Loucy (cell line): Measurements from ENCODE around the gene TAS1R1.

ENCODE experiments used
- H2AFZ ChIP-seq: fragments of 200-600 bp; sonication (generic); 2 replicates; pipeline ENCODE4 v1.6.0; 2016; ENCODE audit warnings: antibody characterized with exemption, mild to moderate bottlenecking, low read length, moderate library complexity
- H3F3A ChIP-seq: fragments of 200-600 bp; 2 replicates; pipeline ENCODE4 v1.6.0; 2016; ENCODE audit warnings: antibody characterized with exemption, low read depth, mild to moderate bottlenecking
- H3K27me3 ChIP-seq: fragments of 200-600 bp; sonication (generic); 2 replicates; pipeline ENCODE4 v1.6.1; 2014; ENCODE audit warnings: low read length, mild to moderate bottlenecking; ENCODE audit not compliant: insufficient read depth, poor library complexity, severe bottlenecking
- H3K36me3 ChIP-seq: fragments of 200-600 bp; sonication (generic); 2 replicates; pipeline ENCODE4 v1.6.1; 2016; ENCODE audit warnings: low read length; ENCODE audit not compliant: insufficient read depth
- H3K4me1 ChIP-seq: fragments of 200-600 bp; sonication (generic); 2 replicates; pipeline ENCODE4 v1.5.1; 2014; ENCODE audit warnings: low read length, mild to moderate bottlenecking; ENCODE audit not compliant: insufficient read depth, poor library complexity, severe bottlenecking
- H3K4me2 ChIP-seq: fragments of 200-600 bp; sonication (generic); 2 replicates; pipeline ENCODE4 v1.6.0; 2014; ENCODE audit warnings: antibody characterized with exemption, low read length, low read depth, mild to moderate bottlenecking; ENCODE audit not compliant: poor library complexity, severe bottlenecking
- H3K4me3 ChIP-seq: fragments of 200-600 bp; sonication (generic); 2 replicates; pipeline ENCODE4 v1.5.1; 2014; ENCODE audit warnings: low read length, mild to moderate bottlenecking, mixed read lengths; ENCODE audit not compliant: poor library complexity, severe bottlenecking
- H3K79me2 ChIP-seq: fragments of 200-600 bp; sonication (generic); 2 replicates; pipeline ENCODE4 v1.6.1; 2014; ENCODE audit warnings: low read length; ENCODE audit not compliant: insufficient read depth
- H3K9ac ChIP-seq: fragments of 200-600 bp; sonication (generic); 2 replicates; pipeline ENCODE4 v1.6.0; 2014; ENCODE audit warnings: mild to moderate bottlenecking, low read depth, low read length, moderate library complexity; ENCODE audit not compliant: poor library complexity, severe bottlenecking
- H3K9me2 ChIP-seq: fragments of 200-600 bp; sonication (generic); replicated peaks from 2 replicates; pipeline ENCODE4 v1.6.1; 2016; ENCODE audit warnings: low read depth, low read length, mixed read lengths
- H3K9me3 ChIP-seq: fragments of 200-600 bp; sonication (generic); 2 replicates; pipeline ENCODE4 v1.6.1; 2014; ENCODE audit warnings: mild to moderate bottlenecking, antibody characterized with exemption, low read length, low read depth; ENCODE audit not compliant: insufficient read depth
- H4K20me1 ChIP-seq: fragments of 200-600 bp; sonication (generic); 2 replicates; pipeline ENCODE4 v1.6.0; 2014; ENCODE audit warnings: antibody characterized with exemption, low read length, mild to moderate bottlenecking; ENCODE audit not compliant: insufficient read depth, poor library complexity, severe bottlenecking
- EZH2phosphoT487 ChIP-seq: fragments of 200-600 bp; IDR thresholded peaks from 2 replicates; pipeline ENCODE4 v1.6.1; 2018; ENCODE audit warnings: antibody characterized with exemption, mild to moderate bottlenecking, moderate library complexity, borderline replicate concordance
- TF ChIP-seq, protein P1 (sequence below): fragments of 200-600 bp; sonication (generic); conservative IDR thresholded peaks from 2 replicates; pipeline ENCODE4 v1.5.1; 2014; ENCODE audit warnings: mild to moderate bottlenecking, antibody characterized with exemption, low read length

The TAS1R1 gene

GRCh38 chr1:6580119-6580592, 25.0 kb downstream of the TAS1R1 start:
- Histone ChIP-seq H3K9ac (peak overlapping the region; percentile 77), H3K9me2 (no peaks in the 10 kb centered on the region), H3K36me3 (no peaks in the 10 kb centered on the region), H3K9me3 (no peaks in the 10 kb centered on the region), H2AFZ (peak overlapping the region; percentile 61), H3K79me2 (peaks cover 26% of the 10 kb centered on the region), H3K27me3 (no peaks in the 10 kb centered on the region), H3K4me2 (peak overlapping the region; percentile 88), H3K4me3 (peak overlapping the region; percentile 83), H4K20me1 (peaks cover 20% of the 10 kb centered on the region), H3K4me1 (peaks cover 17% of the 10 kb centered on the region), H3F3A (no peaks in the 10 kb centered on the region)
- TF ChIP-seq, protein P1, sequence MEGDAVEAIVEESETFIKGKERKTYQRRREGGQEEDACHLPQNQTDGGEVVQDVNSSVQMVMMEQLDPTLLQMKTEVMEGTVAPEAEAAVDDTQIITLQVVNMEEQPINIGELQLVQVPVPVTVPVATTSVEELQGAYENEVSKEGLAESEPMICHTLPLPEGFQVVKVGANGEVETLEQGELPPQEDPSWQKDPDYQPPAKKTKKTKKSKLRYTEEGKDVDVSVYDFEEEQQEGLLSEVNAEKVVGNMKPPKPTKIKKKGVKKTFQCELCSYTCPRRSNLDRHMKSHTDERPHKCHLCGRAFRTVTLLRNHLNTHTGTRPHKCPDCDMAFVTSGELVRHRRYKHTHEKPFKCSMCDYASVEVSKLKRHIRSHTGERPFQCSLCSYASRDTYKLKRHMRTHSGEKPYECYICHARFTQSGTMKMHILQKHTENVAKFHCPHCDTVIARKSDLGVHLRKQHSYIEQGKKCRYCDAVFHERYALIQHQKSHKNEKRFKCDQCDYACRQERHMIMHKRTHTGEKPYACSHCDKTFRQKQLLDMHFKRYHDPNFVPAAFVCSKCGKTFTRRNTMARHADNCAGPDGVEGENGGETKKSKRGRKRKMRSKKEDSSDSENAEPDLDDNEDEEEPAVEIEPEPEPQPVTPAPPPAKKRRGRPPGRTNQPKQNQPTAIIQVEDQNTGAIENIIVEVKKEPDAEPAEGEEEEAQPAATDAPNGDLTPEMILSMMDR = no peak
- TF ChIP-seq EZH2phosphoT487 = no peak

DNA sequence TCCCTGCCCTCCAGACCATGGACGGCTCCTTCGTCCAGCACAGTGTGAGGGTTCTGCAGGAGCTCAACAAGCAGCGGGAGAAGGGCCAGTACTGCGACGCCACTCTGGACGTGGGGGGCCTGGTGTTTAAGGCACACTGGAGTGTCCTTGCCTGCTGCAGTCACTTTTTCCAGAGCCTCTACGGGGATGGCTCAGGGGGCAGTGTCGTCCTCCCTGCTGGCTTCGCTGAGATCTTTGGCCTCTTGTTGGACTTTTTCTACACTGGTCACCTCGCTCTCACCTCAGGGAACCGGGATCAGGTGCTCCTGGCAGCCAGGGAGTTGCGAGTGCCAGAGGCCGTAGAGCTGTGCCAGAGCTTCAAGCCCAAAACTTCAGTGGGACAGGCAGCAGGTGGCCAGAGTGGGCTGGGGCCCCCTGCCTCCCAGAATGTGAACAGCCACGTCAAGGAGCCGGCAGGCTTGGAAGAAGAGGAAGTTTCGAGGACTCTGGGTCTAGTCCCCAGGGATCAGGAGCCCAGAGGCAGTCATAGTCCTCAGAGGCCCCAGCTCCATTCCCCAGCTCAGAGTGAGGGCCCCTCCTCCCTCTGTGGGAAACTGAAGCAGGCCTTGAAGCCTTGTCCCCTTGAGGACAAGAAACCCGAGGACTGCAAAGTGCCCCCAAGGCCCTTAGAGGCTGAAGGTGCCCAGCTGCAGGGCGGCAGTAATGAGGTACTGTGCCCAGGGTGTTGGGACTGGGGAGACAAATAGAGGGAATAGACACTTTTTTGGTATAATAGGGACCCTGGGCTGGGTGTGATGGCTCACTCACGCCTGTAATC, 25.7 kb downstream of the TAS1R1 start:
- H4K20me1 ChIP-seq = peaks cover 20% of the 10 kb centered on the region
- peak overlapping the region; percentile 83 for H3K4me3 ChIP-seq
- TF ChIP-seq, protein P1 = no peak; the same call in 1 of the 2 replicates
- no peak for TF ChIP-seq EZH2phosphoT487
- peaks cover 17% of the 10 kb centered on the region for H3K4me1 ChIP-seq
- no peak overlapping the region for H2AFZ ChIP-seq
- no peaks in the 10 kb centered on the region for H3K9me3 ChIP-seq
- no peaks in the 10 kb centered on the region for H3K27me3 ChIP-seq
- no peaks in the 10 kb centered on the region for H3K9me2 ChIP-seq
- peak overlapping the region; percentile 88 for H3K4me2 ChIP-seq
- H3F3A ChIP-seq = no peaks in the 10 kb centered on the region
- H3K9ac ChIP-seq = peak overlapping the region; percentile 77
- no peaks in the 10 kb centered on the region for H3K36me3 ChIP-seq
- H3K79me2 ChIP-seq = peaks cover 26% of the 10 kb centered on the region

- Histone ChIP-seq H3K79me2 (peaks cover 26% of the 10 kb centered on the region), H3K4me3 (peak overlapping the region; percentile 83), H3F3A (no peaks in the 10 kb centered on the region), H3K27me3 (no peaks in the 10 kb centered on the region), H3K4me2 (peak overlapping the region; percentile 88), H3K9me2 (no peaks in the 10 kb centered on the region), H3K9ac (peak overlapping the region; percentile 44), H3K36me3 (no peaks in the 10 kb centered on the region), H3K4me1 (peaks cover 17% of the 10 kb centered on the region), H4K20me1 (peaks cover 20% of the 10 kb centered on the region), H3K9me3 (no peaks in the 10 kb centered on the region), H2AFZ (no peak overlapping the region)
- TF ChIP-seq, protein P1 = no peak
- TF ChIP-seq EZH2phosphoT487 = no peak
These were observed 26.6 kb downstream of the TAS1R1 start for GRCh38 chr1:6581561-6582305.
